Caco-2 (cell line): ENCODE results near the gene ERI3. TPM values are rescaled to one million over a fixed set of nuclear protein-coding genes. Genes with fewer than 3 reads are reported as not detected.

Source experiments
- BruUV-seq: library from RNA; stranded (reverse); fragments of 400-500 nt; replicated peaks from 2 replicates; lab custom pipeline; 2021; lab: Mats Ljungman, UMichigan
- CTCF ChIA-PET: fragments of 300-600 bp; sonication (Branson Sonifier 250); formaldehyde crosslinking; loops from one replicate; lab custom pipeline; 2022; ENCODE audit warnings: antibody characterized with exemption; lab: Charles Lee
- POLR2A ChIA-PET: fragments of 300-600 bp; sonication (Branson Sonifier 250); formaldehyde crosslinking; loops from one replicate; lab custom pipeline; 2022; ENCODE audit warnings: antibody characterized with exemption; lab: Charles Lee
- DNase-seq, 2 experiments: peaks; one replicate each; pipeline versions ENCODE4 v3.0.0 to v3.0.0-alpha.2; 2020 to 2022
- H3K27me3 ChIP-seq: replicated peaks from 2 replicates; pipeline ENCODE4 v1.6.0; 2011; ENCODE audit warnings: low read length; ENCODE audit not compliant: control insufficient read depth, insufficient read depth
- H3K36me3 ChIP-seq: 2 replicates; pipeline ENCODE4 v1.5.1; 2011; ENCODE audit warnings: low read length; ENCODE audit not compliant: control insufficient read depth, insufficient read depth
- H3K4me1 ChIP-seq: fragments of 250-450 bp; sonication (Bioruptor Pico); 2 replicates; pipeline ENCODE4 v1.5.1; 2020; ENCODE audit warnings: mild to moderate bottlenecking
- H3K4me3 ChIP-seq: 2 replicates; pipeline ENCODE4 v1.5.1; 2011; ENCODE audit warnings: low read depth, mild to moderate bottlenecking, control low read depth, low read length
- H3K9me3 ChIP-seq: fragments of 250-450 bp; sonication (Bioruptor Pico); 2 replicates; pipeline ENCODE4 v1.5.1; 2020; ENCODE audit warnings: mild to moderate bottlenecking, moderate library complexity
- H3K27ac Mint-ChIP-seq: one replicate; pipeline ENCODE4 v1.8.0; 2022; ENCODE audit warnings: mixed read lengths; ENCODE audit not compliant: unreplicated experiment
- H3K27me3 Mint-ChIP-seq: one replicate; pipeline ENCODE4 v1.8.0; 2022; ENCODE audit warnings: mixed read lengths; ENCODE audit not compliant: insufficient read depth, unreplicated experiment
- H3K36me3 Mint-ChIP-seq: one replicate; pipeline ENCODE4 v1.8.0; 2022; ENCODE audit warnings: mild to moderate bottlenecking, mixed read lengths; ENCODE audit not compliant: insufficient read depth, unreplicated experiment
- H3K4me1 Mint-ChIP-seq: one replicate; pipeline ENCODE4 v1.8.0; 2022; ENCODE audit warnings: low read depth, mixed read lengths; ENCODE audit not compliant: unreplicated experiment
- H3K4me3 Mint-ChIP-seq: one replicate; pipeline ENCODE4 v1.8.0; 2022; ENCODE audit warnings: mild to moderate bottlenecking, moderate library complexity, mixed read lengths; ENCODE audit not compliant: unreplicated experiment
- H3K9me3 Mint-ChIP-seq: one replicate; pipeline ENCODE4 v1.8.0; 2022; ENCODE audit warnings: mixed read lengths; ENCODE audit not compliant: unreplicated experiment
- CTCF ChIP-seq, 2 experiments: fragments of 200-600 bp in 1 of 2; IDR thresholded peaks; 1 replicate in 1 of 2; 2 replicates in 1 of 2; pipeline versions ENCODE4 v1.5.1 to v1.8.0; 2011 to 2022; ENCODE audit warnings: antibody characterized with exemption in 1 of 2, control low read depth in 1 of 2, inconsistent platforms in 1 of 2, low read depth in 1 of 2, low read length in 1 of 2, mild to moderate bottlenecking in 1 of 2, moderate library complexity in 1 of 2; ENCODE audit not compliant: insufficient read depth in 1 of 2, severe bottlenecking in 1 of 2, unreplicated experiment in 1 of 2
- intact Hi-C: fragments of 100-400 bp; cut with micrococcal nuclease; formaldehyde crosslinking; loops from one replicate; pipeline ENCODE4 v1.10.0; 2022; ENCODE audit not compliant: unreplicated experiment
- total RNA-seq: library from RNA; stranded (reverse); gene quantifications from 2 replicates; pipeline ENCODE4 v1.2.3, GENCODE V29; 2022

Gene ERI3
- total RNA-seq, 1 experiment from 2014 or later = 38.2 TPM

GRCh38 chr1:44371206-44371605, 16.1 kb upstream of the ERI3 start:
- BruUV-seq = no TSS peak

GRCh38 chr1:44368471-44369151, 13.6 kb upstream of the ERI3 start:
- Mint-ChIP-seq H3K36me3 (no peaks in the 10 kb centered on the region), H3K4me1 (no peaks in the 10 kb centered on the region), H3K9me3 (no peaks in the 10 kb centered on the region), H3K4me3 (no peak overlapping the region), H3K27ac (no peak overlapping the region), H3K27me3 (peaks cover 4% of the 10 kb centered on the region)
- BruUV-seq = no TSS peak
- H3K9me3 ChIP-seq = no peaks in the 10 kb centered on the region
- no peaks in the 10 kb centered on the region for H3K27me3 ChIP-seq
- no peaks in the 10 kb centered on the region for H3K4me1 ChIP-seq
- no peak for DNase-seq
- TF ChIP-seq CTCF (IDR thresholded peaks at IDR 0.05; ENCODE audit: insufficient read depth in 1 of 2, low read depth in 1 of 2, low read length in 1 of 2, severe bottlenecking in 1 of 2, unreplicated experiment in 1 of 2) = no peak
- ChIA-PET POLR2A (no interaction called here), CTCF (no interaction called here)
- H3K36me3 ChIP-seq = no peaks in the 10 kb centered on the region
- intact Hi-C loops = no loop called here
- no peak overlapping the region for H3K4me3 ChIP-seq

More at GRCh38 chr1:44371206-44371605, 16.1 kb upstream of the ERI3 start:
- ChIA-PET CTCF (no interaction called here), POLR2A (no interaction called here)
- H3K27me3 ChIP-seq = no peaks in the 10 kb centered on the region
- no peaks in the 10 kb centered on the region for H3K9me3 Mint-ChIP-seq
- no peak for TF ChIP-seq CTCF (IDR thresholded peaks at IDR 0.05; ENCODE audit: insufficient read depth in 1 of 2, low read depth in 1 of 2, low read length in 1 of 2, severe bottlenecking in 1 of 2, unreplicated experiment in 1 of 2)
- H3K27me3 Mint-ChIP-seq = peaks cover 3% of the 10 kb centered on the region
- H3K36me3 Mint-ChIP-seq = no peaks in the 10 kb centered on the region
- no peak overlapping the region for H3K4me3 ChIP-seq
- H3K9me3 ChIP-seq = no peaks in the 10 kb centered on the region
- no peaks in the 10 kb centered on the region for H3K36me3 ChIP-seq
- no peak overlapping the region for H3K4me3 Mint-ChIP-seq
- H3K4me1 ChIP-seq = no peaks in the 10 kb centered on the region
- intact Hi-C loops = no loop called here
- H3K27ac Mint-ChIP-seq = no peak overlapping the region
- H3K4me1 Mint-ChIP-seq = no peaks in the 10 kb centered on the region
- no peak for DNase-seq

- H3K36me3 Mint-ChIP-seq = no peaks in the 10 kb centered on the region
- no TSS peak for BruUV-seq
- no peaks in the 10 kb centered on the region for H3K9me3 Mint-ChIP-seq
- TF ChIP-seq CTCF (IDR thresholded peaks at IDR 0.05; ENCODE audit: insufficient read depth in 1 of 2, low read depth in 1 of 2, low read length in 1 of 2, severe bottlenecking in 1 of 2, unreplicated experiment in 1 of 2) = no peak
- ChIA-PET CTCF (no interaction called here), POLR2A (no interaction called here)
- no peak for DNase-seq
- H3K27me3 ChIP-seq = no peaks in the 10 kb centered on the region
- H3K9me3 ChIP-seq = no peaks in the 10 kb centered on the region
- H3K27me3 Mint-ChIP-seq = peaks cover 5% of the 10 kb centered on the region
- H3K36me3 ChIP-seq = no peaks in the 10 kb centered on the region
- no peaks in the 10 kb centered on the region for H3K4me1 ChIP-seq
- no peaks in the 10 kb centered on the region for H3K4me1 Mint-ChIP-seq
- H3K4me3 ChIP-seq = no peak overlapping the region
- no peak overlapping the region for H3K4me3 Mint-ChIP-seq
- H3K27ac Mint-ChIP-seq = no peak overlapping the region
- intact Hi-C loops = no loop called here
These were observed 12.9 kb upstream of the ERI3 start for GRCh38 chr1:44367944-44368343.
